GM18520 (cell line): ENCODE measurements around the gene SLC10A1.

Source experiments
- ATAC-seq: cut with Tn5 transposase; IDR thresholded peaks from one replicate; pipeline ENCODE4 v1.9.1; 2021; ENCODE audit not compliant: unreplicated experiment

SLC10A1 gene

DNA sequence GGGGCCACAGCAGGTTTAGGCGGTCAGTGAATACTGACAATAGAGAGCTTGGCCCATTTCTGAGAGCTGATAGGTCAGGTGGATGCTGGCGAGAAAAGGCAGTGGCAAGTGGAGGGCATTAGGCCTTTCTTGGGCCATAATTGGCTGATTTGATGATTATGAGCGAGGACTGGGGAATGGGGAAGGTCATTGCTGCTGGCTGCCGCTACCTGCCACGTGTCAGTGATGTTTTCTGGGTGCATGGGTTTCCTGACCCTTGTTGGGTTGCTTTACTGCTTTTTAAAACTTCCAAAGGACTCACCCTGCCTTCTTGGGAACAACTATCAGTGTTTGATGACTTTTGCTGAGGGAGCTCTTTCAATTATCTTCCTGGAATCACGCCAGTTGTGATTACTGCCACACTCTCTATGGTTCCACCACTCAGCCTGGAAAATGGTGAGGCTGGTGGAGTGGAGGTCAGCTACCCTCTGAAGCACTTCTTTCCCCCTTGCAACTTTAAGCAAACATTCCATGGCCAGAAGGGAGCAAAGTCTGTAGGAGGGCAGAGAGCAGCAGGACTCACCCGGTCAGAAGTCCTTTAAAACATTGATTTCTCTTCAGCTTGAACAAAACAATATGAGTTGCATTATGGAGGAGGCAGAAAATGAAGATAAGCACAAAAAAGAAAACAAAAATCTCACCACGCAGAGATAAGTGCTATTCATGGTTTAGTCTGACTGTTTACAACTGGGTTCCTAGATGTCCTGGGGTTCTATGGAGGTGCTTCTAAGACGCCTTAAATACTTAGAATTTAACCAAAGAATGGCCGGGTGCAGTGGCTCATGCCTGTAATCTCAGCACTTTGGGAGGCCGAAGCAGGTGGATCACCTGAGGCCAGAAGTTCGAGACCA, 12.1 kb upstream of the SLC10A1 start:
- ATAC-seq = no peak

DNA sequence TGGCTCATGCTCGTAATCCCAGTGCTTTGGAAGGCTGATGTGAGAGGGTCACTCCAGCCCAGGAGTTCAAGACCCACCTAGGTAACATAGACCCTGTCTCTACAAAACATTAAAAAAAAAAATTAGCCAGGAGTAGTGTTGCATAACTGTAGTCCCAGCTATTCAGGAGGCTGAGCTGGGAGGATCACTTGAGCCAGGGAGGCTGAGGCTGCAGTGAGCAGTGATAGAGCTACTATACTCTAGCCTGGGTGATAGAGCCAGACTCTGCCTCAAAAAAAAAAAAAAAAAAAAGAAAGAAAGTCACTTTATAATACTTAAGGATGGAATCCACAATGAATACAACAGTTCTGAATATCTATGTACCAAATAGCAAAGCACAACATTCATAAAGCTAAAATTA, 10.2 kb upstream of the SLC10A1 start:
- ATAC-seq = no peak

DNA sequence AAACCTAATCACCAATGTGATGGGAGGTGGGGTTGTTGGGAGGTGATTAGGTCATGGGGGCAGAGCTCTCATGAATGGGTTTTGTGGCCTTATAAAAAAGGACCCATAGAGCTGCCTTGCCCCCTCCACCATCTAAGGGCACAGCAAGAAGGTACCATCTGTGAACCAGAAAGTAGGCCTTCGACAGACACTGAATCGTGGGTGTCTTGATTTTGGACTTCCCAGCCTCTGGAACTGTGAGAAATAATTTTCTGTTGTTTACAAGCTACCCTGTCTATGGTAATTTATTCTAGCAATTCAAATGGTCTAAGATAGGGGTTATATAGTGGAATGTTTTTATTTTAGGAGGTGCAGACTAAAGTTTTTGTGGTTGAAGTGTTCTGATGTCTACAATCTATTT, 7.9 kb upstream of the SLC10A1 start:
- ATAC-seq = no peak

DNA sequence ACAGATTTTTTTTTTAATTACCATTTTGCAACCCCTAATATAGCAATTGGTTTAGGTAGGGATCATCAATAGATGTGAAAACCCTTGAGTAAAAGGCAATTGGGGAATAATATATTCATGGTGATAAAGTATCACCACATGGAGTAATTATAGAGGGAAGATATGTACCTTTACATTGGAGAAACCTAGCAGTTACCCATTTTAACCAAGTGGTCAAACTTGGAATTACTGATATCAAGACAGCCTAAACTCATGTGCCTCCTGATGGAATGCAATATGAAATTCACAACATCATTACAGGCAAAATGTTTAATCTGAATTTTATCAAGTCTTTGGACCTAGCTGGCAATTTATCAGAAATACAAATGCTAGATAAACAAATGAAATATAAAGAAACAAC, 6.7 kb upstream of the SLC10A1 start:
- no peak for ATAC-seq

DNA sequence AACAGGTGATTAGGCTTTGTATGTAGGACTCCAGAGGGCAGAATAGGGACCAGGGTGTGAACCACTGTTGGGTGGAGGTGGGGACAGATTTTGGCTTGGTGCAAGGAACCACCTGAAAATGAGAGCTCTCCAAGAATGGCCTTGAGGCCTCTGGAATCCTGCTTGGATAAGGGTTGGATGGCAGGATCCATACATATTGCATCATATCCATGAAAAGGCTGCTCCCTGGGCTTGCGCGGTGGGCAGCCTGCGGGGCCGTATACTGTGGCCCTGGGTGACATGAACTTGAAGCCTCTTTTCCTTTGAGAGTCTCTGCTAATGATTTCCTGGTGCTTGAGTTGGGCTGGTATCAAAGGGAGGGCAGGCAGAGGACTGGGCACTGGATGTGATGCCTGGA, 1.3 kb upstream of the SLC10A1 start:
- no peak for ATAC-seq

DNA sequence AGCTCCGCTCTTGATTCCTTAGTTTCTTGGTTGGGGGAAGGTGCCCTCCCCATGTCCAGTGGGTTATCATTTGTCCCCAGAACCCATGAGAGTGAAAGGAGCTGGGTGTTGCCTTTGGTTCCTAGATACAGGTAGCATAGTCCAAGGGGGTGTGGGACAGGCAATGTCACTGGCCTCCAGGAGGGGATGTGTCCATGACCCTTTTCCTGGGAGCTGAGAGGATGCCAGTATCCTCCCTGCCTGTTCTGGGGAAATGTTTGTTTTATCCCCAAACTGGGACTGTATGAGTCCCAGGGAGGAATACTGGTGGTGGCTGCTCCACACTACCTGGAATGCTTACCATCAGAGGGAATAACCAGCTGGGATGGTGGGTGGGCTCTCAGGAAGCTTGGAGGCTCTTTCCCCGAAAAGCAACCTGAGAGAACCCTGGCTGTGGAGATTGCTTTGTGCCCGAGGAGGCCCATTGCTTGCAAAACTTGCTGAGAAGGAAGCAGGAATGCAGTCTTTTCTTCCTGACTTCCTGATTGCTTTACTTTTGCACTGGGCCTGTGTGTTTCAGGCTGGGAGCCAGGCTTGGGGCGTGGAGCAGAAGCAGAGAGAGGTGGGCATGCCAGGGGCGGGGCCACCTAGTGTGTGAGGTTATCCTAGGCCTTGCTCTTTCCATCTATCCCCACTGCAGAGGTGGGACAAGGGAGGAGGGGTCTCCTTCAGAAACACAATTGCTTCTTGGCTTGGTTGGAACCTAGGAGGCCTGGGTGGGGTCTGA, 715 bp upstream of the SLC10A1 start:
- ATAC-seq = no peak

DNA sequence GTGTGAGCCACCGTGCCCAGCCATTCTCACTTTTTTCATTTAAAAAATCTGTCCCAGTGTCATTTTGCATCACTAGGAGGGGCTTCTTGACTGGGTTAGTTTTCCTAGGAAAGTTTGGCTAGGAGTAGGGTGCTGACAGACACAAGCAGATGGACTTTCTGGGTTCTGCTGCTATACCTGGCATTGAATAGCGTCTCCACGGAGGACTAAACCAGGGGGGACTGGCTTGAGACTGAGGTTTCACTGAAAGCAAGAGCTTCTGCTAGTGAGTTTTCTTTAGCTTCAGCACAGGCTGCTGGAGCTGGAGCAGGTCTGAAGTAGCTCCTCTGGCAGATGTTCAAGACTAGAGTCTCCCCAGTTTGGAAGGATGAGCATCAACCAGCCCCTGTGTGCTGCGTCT, 1.4 kb downstream of the SLC10A1 start:
- no peak for ATAC-seq

DNA sequence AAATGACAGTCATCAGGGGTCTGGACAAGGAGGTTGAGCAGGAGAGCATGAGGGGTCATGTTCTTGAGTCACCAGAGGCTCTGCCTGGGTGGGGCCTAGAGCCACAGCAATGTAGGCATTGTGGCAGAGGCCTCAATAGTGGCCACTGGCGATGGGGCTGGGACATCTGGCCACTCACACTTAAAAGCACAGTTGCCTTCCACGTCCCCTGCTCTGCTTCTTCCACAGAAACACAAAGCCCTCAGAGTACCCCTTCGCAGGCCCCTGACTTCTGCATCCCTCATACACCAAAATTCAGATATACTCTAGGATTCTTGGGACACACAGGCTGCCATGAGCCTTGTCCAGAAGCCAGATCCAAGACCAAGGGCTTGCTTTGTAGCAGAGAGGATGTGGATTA, 2.2 kb downstream of the SLC10A1 start:
- no peak for ATAC-seq

DNA sequence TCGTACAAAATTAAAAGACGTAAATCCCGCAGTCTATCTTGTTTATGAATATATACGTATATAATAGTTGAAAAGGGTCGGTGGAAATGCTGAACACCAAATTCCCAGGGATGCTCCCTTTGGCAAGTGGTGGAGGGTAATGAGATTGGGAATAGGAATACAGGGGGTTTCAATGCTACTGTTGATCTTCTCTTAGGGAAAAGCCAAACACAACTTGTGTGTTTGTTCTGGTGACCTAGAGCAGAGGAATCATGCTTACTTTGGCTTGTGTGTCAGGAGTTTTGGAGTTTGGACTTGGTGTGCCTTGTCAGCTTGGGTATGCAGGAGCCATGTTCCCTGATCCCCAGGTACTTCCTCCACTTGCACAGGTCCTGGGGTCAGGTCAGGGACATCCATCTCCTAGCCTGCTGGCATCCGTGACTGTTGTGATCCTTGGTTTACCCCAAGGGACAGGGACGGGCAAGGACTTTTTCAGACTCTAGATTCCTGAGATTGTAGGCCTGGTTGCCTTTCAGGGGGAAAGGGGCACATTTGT, 4.1 kb downstream of the SLC10A1 start:
- ATAC-seq = no peak

DNA sequence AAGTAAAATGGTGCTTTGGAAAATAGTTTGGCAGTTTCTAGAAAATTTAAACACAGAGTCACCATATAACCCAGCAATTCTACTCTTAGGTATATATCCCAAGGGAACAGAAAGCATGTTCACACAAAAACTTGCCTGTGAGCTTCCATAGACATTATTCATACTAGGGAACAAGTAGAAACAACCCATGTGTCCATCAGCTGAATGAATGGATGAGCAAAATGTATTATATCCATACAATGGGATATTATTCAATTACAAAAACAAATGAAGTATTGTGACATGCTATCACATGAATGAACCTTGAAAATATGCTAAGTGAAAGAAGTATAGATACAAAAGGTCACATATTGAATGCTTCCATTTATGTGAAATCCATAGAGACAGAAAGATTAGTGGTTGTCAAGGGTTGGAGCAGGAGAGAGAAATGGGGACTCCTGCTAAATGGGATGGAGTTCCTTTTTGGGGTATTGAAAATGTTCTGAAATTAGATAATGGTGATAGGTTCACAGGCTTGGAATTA, 7.9 kb downstream of the SLC10A1 start:
- no peak for ATAC-seq

DNA sequence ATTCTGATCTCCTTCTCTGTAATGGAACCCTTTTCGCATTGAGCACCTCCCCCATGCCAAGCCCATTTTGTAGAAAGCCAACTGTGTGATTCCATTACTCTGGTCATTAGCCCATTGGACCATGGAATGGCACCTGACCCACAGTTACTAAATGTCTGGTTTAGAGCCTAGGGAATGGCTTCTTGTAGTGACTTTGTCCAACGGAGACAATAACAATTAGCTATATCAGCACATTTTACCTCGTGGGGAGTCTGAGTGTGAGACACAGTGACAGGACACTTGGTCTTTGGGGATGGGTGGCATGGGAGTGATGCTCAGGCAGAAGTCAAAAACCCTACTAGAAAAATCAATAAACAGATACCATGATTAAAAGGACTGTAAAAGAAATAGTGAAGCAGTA, 10.4 kb downstream of the SLC10A1 start:
- ATAC-seq = no peak

DNA sequence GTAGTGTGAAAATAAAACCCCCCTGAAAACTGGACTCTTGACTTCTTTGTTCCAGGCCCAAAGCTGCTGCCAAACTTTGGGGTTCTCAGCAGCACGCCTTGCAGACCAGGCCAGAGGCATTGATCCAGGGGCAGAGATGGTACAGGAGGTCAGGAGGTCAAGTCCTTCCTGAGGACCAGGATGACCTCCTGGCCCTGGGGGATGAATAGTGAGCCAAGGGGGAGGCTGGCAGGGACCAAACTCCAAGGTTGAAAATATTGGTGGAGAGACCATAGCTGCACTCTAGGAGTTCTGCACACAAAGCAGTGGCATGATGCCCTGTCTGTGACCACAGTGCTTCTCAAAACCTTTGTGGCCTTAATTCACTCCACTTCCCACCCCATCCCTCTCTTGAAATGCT, 12.1 kb downstream of the SLC10A1 start:
- no peak for ATAC-seq

DNA sequence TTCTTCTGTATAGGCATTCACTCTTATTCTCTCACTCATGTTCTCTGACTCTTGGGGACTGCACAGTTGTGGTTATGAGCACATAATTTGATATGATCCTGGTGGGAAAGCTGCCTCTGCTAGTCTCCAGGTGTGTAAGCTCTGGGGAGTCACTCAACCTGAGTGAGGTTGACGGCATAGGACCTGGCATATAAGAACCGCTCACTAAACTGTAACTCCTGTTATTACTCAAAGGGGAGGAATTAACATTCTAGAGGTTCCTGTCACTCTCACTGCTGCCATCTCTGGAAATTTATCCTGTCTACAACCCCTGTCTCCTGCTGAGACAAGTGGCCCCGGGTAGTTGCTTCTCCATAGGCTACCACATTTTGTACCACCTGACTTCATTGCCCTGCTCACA, 16.1 kb downstream of the SLC10A1 start:
- ATAC-seq = no peak

DNA sequence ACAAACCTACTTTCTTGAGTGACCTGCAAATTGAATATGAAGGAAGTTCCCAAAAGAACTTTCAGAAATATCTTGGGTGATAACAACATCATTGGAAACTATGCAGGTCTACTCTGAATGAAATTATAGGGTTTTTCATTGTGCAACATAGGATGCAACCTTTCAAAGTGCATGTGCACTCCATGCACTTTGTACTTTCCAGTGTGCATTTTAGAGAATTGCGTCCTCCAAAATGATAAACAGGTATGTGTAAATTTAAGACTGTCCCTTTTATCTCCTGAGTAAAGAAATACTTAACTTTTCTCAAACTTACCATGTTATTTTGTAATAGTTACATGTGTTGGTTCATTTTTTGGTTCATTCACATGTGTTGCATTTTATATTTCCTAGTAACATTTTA, 16.9 kb downstream of the SLC10A1 start:
- no peak for ATAC-seq

DNA sequence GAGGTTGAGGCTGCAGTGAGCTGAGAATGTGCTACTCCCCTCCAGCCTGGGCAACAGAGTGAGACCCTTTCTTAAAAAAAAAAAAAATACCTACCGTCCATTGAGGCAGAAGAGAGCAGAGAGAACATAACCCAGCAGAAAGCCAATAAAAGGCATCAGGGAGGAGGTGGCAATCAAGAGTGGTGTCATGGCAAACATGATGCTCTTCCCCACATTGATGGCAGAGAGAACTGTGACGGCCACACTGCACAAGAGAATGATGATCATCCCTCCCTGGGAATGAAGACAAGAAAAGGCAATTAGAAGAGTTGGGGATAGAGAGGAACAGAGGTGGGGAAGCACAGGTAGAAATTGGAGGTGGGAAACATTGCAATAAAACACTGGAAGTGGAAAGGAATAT, 18.0 kb downstream of the SLC10A1 start:
- ATAC-seq = no peak

DNA sequence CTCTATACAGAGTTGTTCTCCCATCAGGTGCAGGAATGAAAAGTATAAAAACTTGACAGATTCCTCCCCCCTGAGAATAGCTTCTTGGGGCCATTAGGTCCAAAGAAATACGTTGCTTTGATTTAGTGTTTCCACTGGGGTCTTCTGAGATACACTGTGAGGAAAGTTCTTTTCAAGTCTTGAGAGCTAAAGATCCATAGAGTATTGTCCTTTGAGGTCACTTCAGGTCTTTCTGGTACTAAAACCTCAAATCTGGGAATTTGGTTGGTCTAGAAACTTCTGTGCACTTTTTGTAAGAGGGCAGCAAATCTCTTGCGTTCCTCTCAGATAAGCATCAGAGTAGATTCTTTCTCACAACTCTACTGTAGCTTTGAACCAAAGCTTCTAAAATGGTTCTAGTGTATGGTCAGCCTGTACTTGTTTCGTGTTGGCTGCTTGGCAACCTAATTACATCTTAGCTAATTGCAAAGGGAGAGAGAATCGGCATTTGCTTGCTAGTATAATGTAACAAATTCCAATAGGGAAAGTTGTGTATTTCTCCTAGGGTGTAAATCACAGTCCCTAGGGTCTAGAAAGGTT, 20.1 kb downstream of the SLC10A1 start:
- ATAC-seq = no peak

DNA sequence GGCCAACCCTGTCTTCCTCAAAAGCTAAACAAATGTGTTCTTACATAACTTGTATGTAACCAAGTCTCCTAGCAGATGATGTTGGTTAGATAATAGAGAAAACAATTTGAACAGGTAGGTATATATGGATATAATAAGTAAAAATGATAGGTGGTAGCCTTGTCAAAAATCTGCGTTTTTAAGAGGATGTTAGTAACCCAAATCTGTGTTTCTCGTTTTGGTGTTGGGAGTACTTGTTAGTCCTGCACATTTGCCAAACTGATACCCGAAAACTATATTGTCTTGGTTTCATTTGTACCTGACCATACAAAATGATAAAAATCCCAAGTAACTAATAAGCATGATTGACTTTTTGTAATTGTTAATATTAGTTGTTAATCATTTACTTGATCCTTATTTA, 22.0 kb downstream of the SLC10A1 start:
- no peak for ATAC-seq

DNA sequence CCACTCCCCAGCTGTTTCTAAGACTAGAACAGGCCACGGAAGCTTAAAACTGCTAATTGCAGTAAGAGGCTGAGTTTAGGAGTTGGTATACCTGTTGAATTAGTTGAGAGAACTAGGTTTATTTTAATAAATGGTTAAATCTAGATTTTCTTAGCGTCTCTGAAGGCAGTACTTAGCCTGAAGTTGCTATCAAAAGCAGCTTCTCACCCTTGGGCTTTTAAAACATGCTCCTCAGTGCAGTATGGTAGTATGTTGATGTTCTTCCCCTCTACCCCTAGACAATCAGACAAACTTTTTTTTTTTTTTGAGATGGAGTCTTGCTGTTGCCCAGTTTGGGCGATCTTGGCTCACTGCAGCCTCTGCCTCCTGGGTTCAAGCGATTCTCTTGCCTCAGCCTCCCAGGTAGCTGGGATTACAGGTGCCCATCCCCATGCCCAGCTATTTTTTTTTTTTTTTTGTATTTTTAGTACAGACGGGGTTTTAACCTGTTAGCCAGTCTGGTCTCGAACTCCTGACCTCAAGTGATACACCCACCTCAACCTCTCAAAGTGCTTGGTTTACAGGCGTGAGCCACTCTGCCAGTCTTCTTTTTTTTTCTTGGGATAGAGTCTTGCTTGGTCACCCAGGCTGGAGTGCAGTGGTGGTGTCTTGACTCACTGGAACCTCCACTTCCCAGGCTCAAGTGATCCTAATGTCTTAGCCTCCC, 23.3 kb downstream of the SLC10A1 start:
- no peak for ATAC-seq

DNA sequence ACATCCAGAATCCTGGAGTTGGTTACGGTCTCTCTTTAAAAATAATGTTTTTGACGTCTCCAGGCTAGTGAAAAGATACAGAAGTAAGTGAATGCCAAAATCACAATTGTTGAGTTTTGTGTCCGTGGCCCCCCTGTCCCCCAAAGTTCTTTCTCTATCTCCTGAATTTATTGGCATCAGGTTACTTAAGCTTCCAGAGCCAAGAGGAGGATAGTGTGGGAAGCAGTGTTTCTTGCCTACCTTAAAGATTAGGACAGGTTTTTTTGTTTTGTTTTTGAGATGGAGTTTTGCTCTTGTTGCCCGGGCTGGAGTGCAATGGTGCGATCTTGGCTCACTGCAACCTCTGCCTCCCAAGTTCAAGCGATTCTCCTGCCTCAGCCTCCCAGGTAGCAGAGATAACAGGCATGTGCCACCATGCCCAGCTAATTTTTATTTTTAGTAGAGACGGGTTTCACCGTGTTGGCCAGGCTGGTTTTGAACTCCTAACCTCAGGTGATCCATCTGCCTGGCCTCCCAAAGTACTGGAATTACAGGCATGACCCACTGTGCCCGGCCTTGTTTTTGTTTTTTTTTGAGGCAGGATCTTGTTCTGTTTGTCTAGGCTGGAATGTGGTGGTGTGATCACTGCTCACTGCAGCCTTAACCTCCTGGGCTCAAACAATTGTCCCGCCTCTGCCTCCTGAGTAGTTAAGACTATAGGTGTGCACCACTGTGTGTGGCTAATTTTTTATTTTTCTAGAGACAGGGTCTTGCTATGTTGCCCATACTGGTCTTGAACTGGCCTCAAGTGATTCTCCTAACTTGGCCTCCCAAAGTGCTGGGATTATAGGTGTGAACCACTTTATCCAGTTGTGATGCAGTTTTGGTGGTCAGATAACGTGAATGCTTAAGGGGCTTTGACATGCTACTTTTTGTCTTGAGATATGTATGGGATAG, 24.7 kb downstream of the SLC10A1 start:
- no peak for ATAC-seq

DNA sequence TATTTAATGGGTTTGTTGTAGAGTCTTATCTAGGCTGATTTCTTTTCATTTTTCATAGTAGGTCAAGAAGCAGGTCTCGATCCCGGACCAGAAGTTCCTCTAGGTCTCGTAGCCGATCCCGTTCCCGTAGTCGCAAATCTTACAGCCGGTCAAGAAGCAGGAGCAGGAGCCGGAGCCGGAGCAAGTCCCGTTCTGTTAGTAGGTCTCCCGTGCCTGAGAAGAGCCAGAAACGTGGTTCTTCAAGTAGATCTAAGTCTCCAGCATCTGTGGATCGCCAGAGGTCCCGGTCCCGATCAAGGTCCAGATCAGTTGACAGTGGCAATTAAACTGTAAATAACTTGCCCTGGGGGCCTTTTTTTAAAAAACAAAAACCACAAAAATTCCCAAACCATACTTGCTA, 25.9 kb downstream of the SLC10A1 start:
- ATAC-seq = no peak
